Kidney (tissue), 14 donors: Measurements from ENCODE around the gene SLAMF8. TPM values are rescaled to one million over a fixed set of nuclear protein-coding genes. Genes with fewer than 3 reads are reported as not detected.

ENCODE experiments used
- DNase-seq, 5 donors: peaks; one replicate each; pipeline ENCODE4 v3.0.0-alpha.2; 2013 to 2020
- FAIRE-seq: peaks from 2 replicates; lab custom pipeline; 2012; peaks lifted over from hg19 to GRCh38; lab: Jason Lieb, UNC
- H3K27ac ChIP-seq, 2 donors: one replicate each; pipeline ENCODE4 v1.7.0; 2013; ENCODE audit warnings: low read depth in 2 of 2, low read length in 2 of 2, inconsistent platforms in 1 of 2
- H3K27me3 ChIP-seq: one replicate; pipeline ENCODE4 v1.7.1; 2013; ENCODE audit warnings: low read length, inconsistent platforms; ENCODE audit not compliant: control insufficient read depth, insufficient read depth
- H3K36me3 ChIP-seq, 3 donors: one replicate each; pipeline versions ENCODE4 v1.7.0 to v1.7.1; 2013; ENCODE audit warnings: low read length in 3 of 3, control low read depth in 1 of 3, inconsistent platforms in 1 of 3; ENCODE audit not compliant: insufficient read depth in 3 of 3, control insufficient read depth in 2 of 3
- H3K4me1 ChIP-seq, 3 donors: one replicate each; pipeline versions ENCODE4 v1.7.0 to v1.7.1; 2013; ENCODE audit warnings: low read length in 3 of 3, inconsistent platforms in 1 of 3, low read depth in 1 of 3; ENCODE audit not compliant: control insufficient read depth in 2 of 3, insufficient read depth in 2 of 3
- H3K4me3 ChIP-seq, 3 donors: one replicate each; pipeline versions ENCODE4 v1.7.0 to v1.8.1; 2013; ENCODE audit warnings: low read length in 3 of 3, control low read depth in 1 of 3, inconsistent platforms in 1 of 3
- H3K9ac ChIP-seq, 3 donors: one replicate each; pipeline versions ENCODE4 v1.7.0 to v1.7.1; 2013; ENCODE audit warnings: low read length in 3 of 3, control low read depth in 1 of 3, inconsistent platforms in 1 of 3
- H3K9me3 ChIP-seq, 3 donors: one replicate each; pipeline versions ENCODE4 v1.7.0 to v1.7.1; 2013; ENCODE audit warnings: low read length in 3 of 3, control low read depth in 1 of 3, inconsistent platforms in 1 of 3; ENCODE audit not compliant: control insufficient read depth in 2 of 3, insufficient read depth in 1 of 3
- intact Hi-C: fragments of 100-400 bp; cut with DNase I; formaldehyde crosslinking; loops from one replicate; pipeline ENCODE4 v1.11.1; 2022
- polyA plus RNA-seq: library from polyadenylated mRNA; stranded (reverse); fragments of 350-450 nt; fragmentation: Illumina TruSeq; extraction: RNeasy Lipid Tissue Mini Kit (QIAGEN cat#74804); gene quantifications from one replicate; pipeline ENCODE4 v1.2.3, GENCODE V29; 2014; ENCODE audit warnings: low read depth, low replicate concordance; ENCODE audit not compliant: insufficient read depth
- total RNA-seq: library from RNA; stranded (reverse); fragmentation: NEBNext Ultra II Directional; extraction: Animal tissue kit (Norgen Biotek cat#: 25700); gene quantifications from one replicate; pipeline ENCODE4 v1.2.1, GENCODE V29; 2021
- TF ChIP-seq, protein P1 (sequence below): IDR thresholded peaks from 3 replicates; pipeline ENCODE4 v1.5.1; 2012; ENCODE audit warnings: mild to moderate bottlenecking, moderate library complexity, borderline replicate concordance; ENCODE audit not compliant: insufficient read depth; ENCODE audit errors: extremely low read depth
- donor health status: control.
- donor health status: control.
- donor health status: control.
- donor health status: control.
- donor health status: control.
- donor health status: DM: yes; HTN: yes; CAD: no.
- donor health status: Normal renal cell carcinoma (clear cell type).

The SLAMF8 gene
- total and polyA plus RNA-seq, 2 donors from 2014 or later = 1.8 to 12.0 TPM

- Histone ChIP-seq H3K27ac (no peak overlapping the region), H3K27me3 (no peaks in the 10 kb centered on the region), H3K4me3 (no peak overlapping the region), H3K9ac (no peak overlapping the region), H3K9me3 (no peaks in the 10 kb centered on the region), H3K4me1 (peaks cover 0 to 2% (median 0%) of the 10 kb centered on the region in 3 donors), H3K36me3 (no peaks in the 10 kb centered on the region)
- DNase-seq (no peak), FAIRE-seq (no peak)
- intact Hi-C loops = no loop called here
- TF ChIP-seq, protein P1, sequence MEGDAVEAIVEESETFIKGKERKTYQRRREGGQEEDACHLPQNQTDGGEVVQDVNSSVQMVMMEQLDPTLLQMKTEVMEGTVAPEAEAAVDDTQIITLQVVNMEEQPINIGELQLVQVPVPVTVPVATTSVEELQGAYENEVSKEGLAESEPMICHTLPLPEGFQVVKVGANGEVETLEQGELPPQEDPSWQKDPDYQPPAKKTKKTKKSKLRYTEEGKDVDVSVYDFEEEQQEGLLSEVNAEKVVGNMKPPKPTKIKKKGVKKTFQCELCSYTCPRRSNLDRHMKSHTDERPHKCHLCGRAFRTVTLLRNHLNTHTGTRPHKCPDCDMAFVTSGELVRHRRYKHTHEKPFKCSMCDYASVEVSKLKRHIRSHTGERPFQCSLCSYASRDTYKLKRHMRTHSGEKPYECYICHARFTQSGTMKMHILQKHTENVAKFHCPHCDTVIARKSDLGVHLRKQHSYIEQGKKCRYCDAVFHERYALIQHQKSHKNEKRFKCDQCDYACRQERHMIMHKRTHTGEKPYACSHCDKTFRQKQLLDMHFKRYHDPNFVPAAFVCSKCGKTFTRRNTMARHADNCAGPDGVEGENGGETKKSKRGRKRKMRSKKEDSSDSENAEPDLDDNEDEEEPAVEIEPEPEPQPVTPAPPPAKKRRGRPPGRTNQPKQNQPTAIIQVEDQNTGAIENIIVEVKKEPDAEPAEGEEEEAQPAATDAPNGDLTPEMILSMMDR = no peak
Observed at GRCh38 chr1:159828581-159829272, 2.1 kb downstream of the SLAMF8 start.

DNA sequence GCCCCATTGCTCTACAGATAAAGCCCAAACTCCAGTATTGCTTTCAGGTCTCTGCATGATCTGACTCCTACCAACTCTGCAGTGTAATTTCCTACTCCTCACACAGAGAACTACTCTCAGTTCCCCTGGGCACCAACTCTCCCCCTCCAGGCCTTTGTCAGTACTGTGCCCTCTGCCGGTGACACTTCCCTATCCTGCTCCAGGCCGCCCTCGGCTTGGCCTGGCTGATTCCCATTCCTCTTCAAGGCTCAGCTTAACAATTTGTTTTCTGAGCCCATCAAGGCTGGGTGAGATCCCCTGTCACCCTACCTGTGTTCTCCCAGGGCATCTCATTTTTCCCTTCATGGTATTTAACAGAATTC is 2.6 kb downstream of the SLAMF8 start:
- Histone ChIP-seq H3K9ac (no peak overlapping the region), H3K36me3 (no peaks in the 10 kb centered on the region), H3K9me3 (no peaks in the 10 kb centered on the region), H3K27me3 (no peaks in the 10 kb centered on the region), H3K4me3 (no peak overlapping the region), H3K27ac (no peak overlapping the region), H3K4me1 (peaks cover 0 to 2% (median 0%) of the 10 kb centered on the region in 3 donors)
- TF ChIP-seq, protein P1 = peak; percentile 26
- DNase-seq (peak in 3 of 5 donors; percentile 34 to 67 (median 58)), FAIRE-seq (no peak)
- intact Hi-C loops = no loop called here

DNA sequence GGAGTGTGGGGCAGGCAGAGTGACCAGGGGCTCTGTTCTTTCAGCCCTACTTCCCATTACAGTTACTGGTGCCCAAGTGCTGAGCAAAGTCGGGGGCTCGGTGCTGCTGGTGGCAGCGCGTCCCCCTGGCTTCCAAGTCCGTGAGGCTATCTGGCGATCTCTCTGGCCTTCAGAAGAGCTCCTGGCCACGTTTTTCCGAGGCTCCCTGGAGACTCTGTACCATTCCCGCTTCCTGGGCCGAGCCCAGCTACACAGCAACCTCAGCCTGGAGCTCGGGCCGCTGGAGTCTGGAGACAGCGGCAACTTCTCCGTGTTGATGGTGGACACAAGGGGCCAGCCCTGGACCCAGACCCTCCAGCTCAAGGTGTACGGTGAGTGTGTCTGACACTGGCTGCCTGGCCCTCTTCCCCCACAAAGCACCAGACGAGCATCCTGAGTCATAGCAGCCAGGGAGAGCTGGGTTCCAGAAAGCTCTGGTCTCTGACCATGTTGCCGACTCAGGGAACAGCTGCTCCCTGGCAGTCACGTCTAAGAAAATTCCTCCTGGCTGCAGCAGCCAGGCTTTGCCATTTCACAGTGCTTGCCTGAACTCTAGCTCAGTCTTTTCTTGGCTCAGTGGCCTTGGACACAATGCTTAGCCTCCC is 3.3 kb downstream of the SLAMF8 start:
- H3K4me1 ChIP-seq = peaks cover 0 to 2% (median 0%) of the 10 kb centered on the region in 3 donors
- FAIRE-seq (no peak), DNase-seq (peak in 1 of 5 donors; percentile 39)
- no peak overlapping the region for H3K4me3 ChIP-seq
- no peak overlapping the region for H3K9ac ChIP-seq
- TF ChIP-seq, protein P1 = no peak
- intact Hi-C loops = no loop called here
- H3K27me3 ChIP-seq = no peaks in the 10 kb centered on the region
- H3K36me3 ChIP-seq = no peaks in the 10 kb centered on the region
- no peaks in the 10 kb centered on the region for H3K9me3 ChIP-seq
- H3K27ac ChIP-seq = no peak overlapping the region
